ENCODE measurements around the gene HAAO.
A peak's percentile ranks its signal among the peaks of the same experiment; 100 is the strongest.

HAAO gene

DNA sequence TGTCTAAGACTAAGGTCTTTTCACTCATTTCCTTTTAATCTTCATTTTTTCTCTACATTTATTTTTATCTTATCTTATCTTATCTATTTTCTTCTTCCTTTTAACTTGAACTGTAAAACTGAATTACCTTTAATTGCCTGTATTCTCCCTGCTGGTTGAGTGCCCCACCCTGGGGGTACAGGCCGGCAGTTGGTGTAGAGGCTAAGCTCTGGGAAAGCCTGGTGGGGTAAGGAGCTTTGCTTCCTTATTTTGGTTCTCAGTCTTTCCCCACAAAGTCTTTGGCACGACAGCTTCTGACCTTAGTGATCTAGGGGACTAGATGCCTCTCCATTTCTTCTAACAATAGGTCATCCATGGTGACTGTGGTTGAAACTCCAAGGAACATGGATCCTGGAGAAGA lies 26.8 kb upstream of the HAAO start:
- Mint-ChIP-seq H3K27ac (no peak overlapping the region), H3K4me3 (no peak overlapping the region), H3K9me3 (peaks cover 22% of the 10 kb centered on the region), H3K4me1 (no peaks in the 10 kb centered on the region), H3K27me3 (ENCODE audit: low read depth) (no peaks in the 10 kb centered on the region), H3K36me3 (ENCODE audit: low read depth) (peaks cover 3% of the 10 kb centered on the region)
- TF ChIP-seq, protein P1, sequence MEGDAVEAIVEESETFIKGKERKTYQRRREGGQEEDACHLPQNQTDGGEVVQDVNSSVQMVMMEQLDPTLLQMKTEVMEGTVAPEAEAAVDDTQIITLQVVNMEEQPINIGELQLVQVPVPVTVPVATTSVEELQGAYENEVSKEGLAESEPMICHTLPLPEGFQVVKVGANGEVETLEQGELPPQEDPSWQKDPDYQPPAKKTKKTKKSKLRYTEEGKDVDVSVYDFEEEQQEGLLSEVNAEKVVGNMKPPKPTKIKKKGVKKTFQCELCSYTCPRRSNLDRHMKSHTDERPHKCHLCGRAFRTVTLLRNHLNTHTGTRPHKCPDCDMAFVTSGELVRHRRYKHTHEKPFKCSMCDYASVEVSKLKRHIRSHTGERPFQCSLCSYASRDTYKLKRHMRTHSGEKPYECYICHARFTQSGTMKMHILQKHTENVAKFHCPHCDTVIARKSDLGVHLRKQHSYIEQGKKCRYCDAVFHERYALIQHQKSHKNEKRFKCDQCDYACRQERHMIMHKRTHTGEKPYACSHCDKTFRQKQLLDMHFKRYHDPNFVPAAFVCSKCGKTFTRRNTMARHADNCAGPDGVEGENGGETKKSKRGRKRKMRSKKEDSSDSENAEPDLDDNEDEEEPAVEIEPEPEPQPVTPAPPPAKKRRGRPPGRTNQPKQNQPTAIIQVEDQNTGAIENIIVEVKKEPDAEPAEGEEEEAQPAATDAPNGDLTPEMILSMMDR (IDR thresholded peaks at IDR 0.05; ENCODE audit: unreplicated experiment in 3 of 3): no peak

DNA sequence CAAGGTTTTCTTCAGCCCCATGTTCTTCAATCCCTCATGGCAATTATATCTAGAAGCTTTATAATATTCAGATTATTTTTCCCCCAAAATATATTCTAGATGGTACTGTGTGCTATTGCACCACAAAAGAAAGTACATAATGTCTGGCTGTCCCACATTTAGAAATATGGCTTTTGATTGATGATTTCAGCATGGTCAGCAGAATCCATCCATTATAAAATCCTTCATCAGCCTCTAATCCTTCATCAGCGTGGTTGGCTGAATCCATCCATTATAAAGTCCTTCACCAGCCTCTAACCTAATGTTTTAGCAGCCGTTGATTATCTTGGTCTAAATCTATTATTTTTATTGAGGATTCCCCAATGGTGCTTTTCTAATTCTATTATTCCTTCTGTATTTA lies 23.3 kb upstream of the HAAO start:
- no peak overlapping the region for H3K27ac Mint-ChIP-seq
- H3K4me1 Mint-ChIP-seq: peaks cover 9% of the 10 kb centered on the region
- TF ChIP-seq, protein P1 (IDR thresholded peaks at IDR 0.05; ENCODE audit: unreplicated experiment in 3 of 3): no peak
- no peaks in the 10 kb centered on the region for H3K27me3 Mint-ChIP-seq (ENCODE audit: low read depth)
- no peak overlapping the region for H3K4me3 Mint-ChIP-seq
- H3K36me3 Mint-ChIP-seq (ENCODE audit: low read depth): peaks cover 6% of the 10 kb centered on the region
- peaks cover 28% of the 10 kb centered on the region for H3K9me3 Mint-ChIP-seq

DNA sequence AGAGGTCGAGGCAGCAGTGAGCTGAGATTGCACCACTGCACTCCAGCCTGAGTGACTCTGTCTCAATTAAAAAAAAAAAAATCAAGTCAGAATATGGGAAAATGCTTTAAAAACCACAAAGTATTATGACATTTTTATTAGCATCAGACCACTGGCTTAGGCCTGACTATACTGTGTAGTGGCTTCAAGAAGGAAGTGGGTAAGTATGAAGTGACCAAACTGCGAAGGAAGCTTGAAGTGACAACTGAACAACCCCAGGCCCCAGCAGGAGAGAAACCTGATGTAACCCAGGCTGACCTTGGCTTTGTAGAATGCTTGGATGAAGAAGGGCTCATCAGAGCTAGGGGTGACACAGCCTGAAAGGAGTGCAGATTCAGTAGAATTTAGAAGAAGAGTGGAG lies 21.4 kb upstream of the HAAO start:
- H3K27ac Mint-ChIP-seq: no peak overlapping the region
- TF ChIP-seq, protein P1 (IDR thresholded peaks at IDR 0.05; ENCODE audit: unreplicated experiment in 3 of 3): no peak
- peaks cover 6% of the 10 kb centered on the region for H3K36me3 Mint-ChIP-seq (ENCODE audit: low read depth)
- no peaks in the 10 kb centered on the region for H3K27me3 Mint-ChIP-seq (ENCODE audit: low read depth)
- H3K4me3 Mint-ChIP-seq: no peak overlapping the region
- peaks cover 15% of the 10 kb centered on the region for H3K4me1 Mint-ChIP-seq
- peaks cover 21% of the 10 kb centered on the region for H3K9me3 Mint-ChIP-seq

DNA sequence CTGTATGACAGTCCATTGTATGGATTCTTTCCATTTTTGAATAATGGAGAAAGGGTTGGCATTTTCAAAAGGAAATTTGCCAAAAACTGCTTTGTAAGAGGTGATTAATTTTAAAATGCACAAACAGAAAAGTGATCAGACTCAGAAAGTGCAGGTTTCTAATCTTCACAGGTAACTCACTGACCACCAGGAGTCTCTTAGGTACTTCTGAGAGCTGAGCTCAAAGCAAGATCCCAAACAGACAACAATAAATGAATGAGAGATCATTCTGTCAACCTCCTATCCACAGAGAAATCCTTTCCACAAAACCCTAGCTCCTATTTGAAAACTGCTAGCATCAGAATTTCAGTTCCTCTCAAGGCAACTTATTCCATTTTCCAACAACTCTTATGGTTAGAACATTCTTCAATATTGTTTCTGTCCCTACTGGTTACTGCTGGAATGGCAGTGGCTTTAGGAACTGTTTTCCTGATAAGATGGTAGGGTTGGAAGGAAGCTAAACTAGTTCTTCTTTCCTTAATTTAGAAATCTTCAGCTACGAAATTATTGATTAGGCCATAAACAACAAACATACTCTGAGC lies 20.6 kb upstream of the HAAO start:
- H3K9me3 Mint-ChIP-seq: peaks cover 17% of the 10 kb centered on the region
- peak overlapping the region; percentile 87 to 95 (median 90) for H3K27ac Mint-ChIP-seq
- no peaks in the 10 kb centered on the region for H3K27me3 Mint-ChIP-seq (ENCODE audit: low read depth)
- H3K4me1 Mint-ChIP-seq: peaks cover 20% of the 10 kb centered on the region
- TF ChIP-seq, protein P1 (IDR thresholded peaks at IDR 0.05; ENCODE audit: unreplicated experiment in 3 of 3): peak; percentile 51 to 60 (median 53)
- H3K36me3 Mint-ChIP-seq (ENCODE audit: low read depth): peaks cover 3% of the 10 kb centered on the region
- H3K4me3 Mint-ChIP-seq: peak overlapping the region; percentile 72 to 86 (median 84)

DNA sequence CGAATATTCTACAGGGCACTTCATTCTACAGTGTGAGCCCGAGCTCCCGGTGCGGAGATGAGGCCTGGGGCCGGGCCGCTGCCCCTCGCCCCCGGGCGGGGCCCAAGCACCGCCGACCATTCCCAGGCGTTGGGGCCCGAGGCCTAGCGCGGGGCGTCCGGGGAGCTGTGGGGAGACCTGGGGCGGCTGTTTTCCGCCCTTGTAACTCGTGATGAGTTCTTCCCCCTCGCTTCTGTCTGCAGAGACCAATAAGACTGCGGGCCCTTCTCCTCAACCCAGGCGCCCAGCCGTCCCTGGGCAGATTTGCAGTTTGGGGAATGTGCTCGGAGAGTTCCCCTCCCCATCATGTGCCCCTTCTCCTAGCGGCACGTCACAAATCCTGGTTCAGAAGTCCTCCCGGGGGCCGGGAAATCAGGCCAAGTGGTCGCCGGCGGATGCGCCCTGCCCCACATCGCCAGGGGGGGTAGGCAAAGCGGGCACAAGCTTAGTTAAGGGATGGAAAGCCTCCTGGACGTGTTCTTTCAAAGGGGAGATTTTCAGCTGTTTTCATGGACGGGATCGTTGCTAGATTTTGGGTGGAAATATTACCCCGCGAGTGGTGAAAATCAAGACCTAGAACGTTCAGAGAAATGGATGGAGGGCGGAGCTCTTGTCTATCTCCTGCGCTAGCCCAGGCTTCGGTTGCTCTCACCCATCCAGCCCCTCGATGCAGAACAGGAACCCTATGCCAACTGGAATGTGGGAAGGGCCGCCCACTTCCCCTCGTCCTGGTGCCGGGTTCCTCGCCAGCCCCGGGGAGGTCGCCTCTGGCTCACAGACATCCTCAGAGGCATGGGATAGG lies 18.8 kb upstream of the HAAO start:
- peak overlapping the region; percentile 88 to 93 (median 92) for H3K4me3 Mint-ChIP-seq
- peaks cover 3% of the 10 kb centered on the region for H3K36me3 Mint-ChIP-seq (ENCODE audit: low read depth)
- no peaks in the 10 kb centered on the region for H3K27me3 Mint-ChIP-seq (ENCODE audit: low read depth)
- TF ChIP-seq, protein P1 (IDR thresholded peaks at IDR 0.05; ENCODE audit: unreplicated experiment in 3 of 3): no peak
- peaks cover 10% of the 10 kb centered on the region for H3K9me3 Mint-ChIP-seq
- H3K4me1 Mint-ChIP-seq: peaks cover 30% of the 10 kb centered on the region
- H3K27ac Mint-ChIP-seq: peak overlapping the region; percentile 98 to 99 (median 99)

Data from nephron (organoid).